T-helper 17 cell (primary cell): ENCODE results near the gene FOXD4L6. TPM values are rescaled to one million over a fixed set of nuclear protein-coding genes. Genes with fewer than 3 reads are reported as not detected.
"Not testable (repeated sequence)": the region's sequence is repeated elsewhere in the genome, so short reads cannot be mapped to it uniquely, and the experiment has no call there.

ENCODE experiments used
- ATAC-seq: fragments of 150-1000 bp; cut with Tn5 transposase; 2 replicates; pipeline ENCODE4 v1.10.0; 2021; ENCODE audit warnings: mild to moderate bottlenecking, moderate library complexity
- DNase-seq, 3 donors: peaks; one replicate each; pipeline versions ENCODE4 v3.0.0 to v3.0.0-alpha.2; 2020 to 2021
- H3K9me3 ChIP-seq: one replicate; pipeline ENCODE4 v1.7.0; 2013; ENCODE audit warnings: low read length, mild to moderate bottlenecking; ENCODE audit not compliant: control insufficient read depth, poor library complexity, severe bottlenecking
- H3K27ac Mint-ChIP-seq: one replicate; pipeline ENCODE4 v1.8.0; 2022; ENCODE audit warnings: mild to moderate bottlenecking, moderate library complexity, mixed read lengths
- H3K27me3 Mint-ChIP-seq: one replicate; pipeline ENCODE4 v1.8.0; 2022; ENCODE audit warnings: mixed read lengths
- H3K36me3 Mint-ChIP-seq: one replicate; pipeline ENCODE4 v1.8.0; 2022; ENCODE audit warnings: low read depth, mixed read lengths
- H3K4me1 Mint-ChIP-seq: one replicate; pipeline ENCODE4 v1.8.0; 2022; ENCODE audit warnings: mild to moderate bottlenecking, mixed read lengths
- H3K4me3 Mint-ChIP-seq: one replicate; pipeline ENCODE4 v1.8.0; 2022; ENCODE audit warnings: mild to moderate bottlenecking, moderate library complexity, mixed read lengths
- total RNA-seq, 4 donors: library from RNA in 2 of 4; stranded (reverse) in 2 of 4; gene quantifications; one replicate each; pipeline ENCODE4 v1.2.3 and lab custom pipeline; 2022 to 2026

The FOXD4L6 gene
- not detected for total RNA-seq
- total RNA-seq (lab: John Stamatoyannopoulos, UW), result 0 reads per million in 2 donors

DNA sequence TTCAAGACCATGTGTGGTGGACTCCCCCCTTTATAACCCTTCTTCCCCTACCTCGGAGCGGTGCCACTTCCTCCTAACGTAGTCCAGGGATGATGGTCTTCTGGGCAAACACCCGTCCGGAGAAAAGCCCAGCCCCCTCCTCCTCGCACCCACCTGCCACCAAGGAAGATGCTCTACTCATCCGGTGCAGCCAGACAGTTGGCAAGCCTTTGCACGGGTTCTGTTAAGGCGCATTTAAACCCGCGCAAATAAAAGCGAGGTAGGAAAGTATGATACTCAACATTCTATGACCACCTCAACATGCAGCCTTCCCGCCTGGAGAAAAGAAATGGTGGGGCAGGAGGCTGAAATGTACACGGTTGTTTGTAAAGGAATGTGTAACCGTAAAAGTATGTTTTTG, at the start of gene FOXD4L6:
TSS of gene FOXD4L6 (minus strand) at position 101 of the 400 bp plus-strand sequence. CDS start 298 bp downstream, outside the sequence.
- H3K27me3 Mint-ChIP-seq, H3K36me3 Mint-ChIP-seq, H3K4me3 Mint-ChIP-seq, H3K9me3 ChIP-seq, ATAC-seq, DNase-seq, H3K4me1 Mint-ChIP-seq, H3K27ac Mint-ChIP-seq: not testable (repeated sequence)

DNA sequence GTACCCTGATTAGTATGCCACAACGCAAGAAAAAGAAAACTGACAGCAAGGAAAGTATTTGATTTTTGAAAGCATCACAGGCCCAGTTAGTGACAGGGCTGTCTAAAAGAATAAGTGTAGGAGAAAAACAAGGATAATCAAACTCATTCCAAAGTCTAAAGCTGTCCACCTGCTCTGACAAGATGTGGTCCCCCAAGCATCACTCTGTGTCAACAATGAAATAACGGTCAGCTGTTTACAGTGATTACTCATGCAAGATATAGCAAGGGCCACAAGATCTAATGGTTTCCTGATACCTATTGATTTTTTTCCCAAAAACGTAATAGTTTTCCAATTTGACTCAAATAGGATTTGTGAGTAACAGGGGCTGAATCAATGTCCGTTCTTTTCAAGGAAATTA, 46.5 kb upstream of the FOXD4L6 start:
- not testable (repeated sequence) for DNase-seq, ATAC-seq, H3K27ac Mint-ChIP-seq, H3K4me3 Mint-ChIP-seq, H3K4me1 Mint-ChIP-seq, H3K27me3 Mint-ChIP-seq, H3K9me3 ChIP-seq, H3K36me3 Mint-ChIP-seq

DNA sequence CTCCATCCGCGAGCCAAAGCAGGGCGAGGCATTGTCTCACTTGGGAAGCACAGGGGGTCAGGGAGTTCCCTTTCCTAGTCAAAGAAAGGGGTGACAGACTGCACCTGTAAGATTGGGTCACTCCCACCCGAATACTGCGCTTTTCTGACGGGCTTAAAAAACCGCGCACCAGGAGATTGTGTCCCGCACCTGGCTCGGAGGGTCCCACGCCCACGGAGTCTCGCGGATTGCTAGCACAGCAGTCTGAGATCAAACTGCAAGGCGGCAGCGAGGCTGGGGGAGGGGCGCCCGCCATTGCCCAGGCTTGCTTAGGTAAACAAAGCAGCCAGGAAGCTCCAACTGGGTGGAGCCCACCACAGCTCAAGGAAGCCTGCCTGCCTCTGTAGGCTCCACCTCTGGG, 21.6 kb upstream of the FOXD4L6 start:
- not testable (repeated sequence) for H3K36me3 Mint-ChIP-seq, ATAC-seq, H3K4me1 Mint-ChIP-seq, H3K9me3 ChIP-seq, DNase-seq, H3K27me3 Mint-ChIP-seq, H3K27ac Mint-ChIP-seq, H3K4me3 Mint-ChIP-seq

DNA sequence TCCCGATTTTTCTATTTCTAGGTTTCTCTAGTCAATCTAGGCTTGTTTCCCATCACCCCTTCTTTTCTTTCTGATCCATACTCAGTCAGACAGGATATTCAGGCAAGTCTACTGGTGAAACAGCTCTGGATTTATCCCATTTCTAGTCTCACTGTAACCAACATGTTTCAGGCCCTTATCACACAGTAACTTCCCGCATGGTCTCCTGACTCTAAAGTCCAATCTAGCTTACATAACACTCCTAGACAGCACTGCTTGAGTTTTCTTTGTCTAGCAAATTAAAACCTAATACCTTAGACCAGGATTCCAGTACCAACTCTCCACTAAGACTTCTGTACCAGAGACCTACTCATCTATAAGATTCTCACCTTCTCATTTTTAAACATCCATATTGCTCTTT, 13.4 kb upstream of the FOXD4L6 start:
- not testable (repeated sequence) for H3K36me3 Mint-ChIP-seq, H3K27me3 Mint-ChIP-seq, H3K4me3 Mint-ChIP-seq, ATAC-seq, H3K27ac Mint-ChIP-seq, H3K9me3 ChIP-seq, DNase-seq, H3K4me1 Mint-ChIP-seq

DNA sequence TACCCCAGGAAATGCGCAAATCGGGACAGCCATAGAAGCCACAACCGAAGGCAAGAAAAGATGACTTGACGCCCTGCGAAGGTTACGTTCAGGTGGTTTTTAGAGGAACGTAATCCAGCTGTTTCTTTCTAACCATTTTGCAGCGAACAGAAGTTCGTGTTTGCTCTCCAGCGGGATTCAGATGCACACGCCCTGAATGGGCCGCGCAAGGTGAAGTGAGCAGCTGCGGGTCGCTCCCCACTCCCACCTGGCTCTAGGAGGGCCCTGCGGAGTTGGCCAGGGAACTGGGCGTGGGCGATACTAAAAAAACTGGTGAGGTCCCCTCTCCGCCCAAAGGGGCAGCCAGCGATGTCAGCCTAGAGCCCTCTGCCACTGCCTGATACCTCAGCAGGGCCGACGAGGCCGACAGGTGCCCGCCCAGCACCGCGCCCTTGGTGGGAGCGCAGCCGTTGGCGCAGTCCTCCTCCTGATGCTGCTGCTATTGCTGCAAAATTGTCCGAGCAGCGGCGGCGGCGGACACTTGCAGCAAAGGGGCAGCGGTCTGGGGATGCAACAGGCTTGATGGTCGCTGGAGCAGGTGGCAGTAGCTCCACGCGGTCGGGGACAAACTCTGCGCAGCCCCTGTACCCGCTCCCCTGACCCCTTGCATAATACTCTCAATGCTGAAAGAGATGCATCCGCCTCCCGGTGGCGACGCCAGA, 1.6 kb downstream of the FOXD4L6 start:
- not testable (repeated sequence) for H3K4me3 Mint-ChIP-seq, H3K27me3 Mint-ChIP-seq, ATAC-seq, DNase-seq, H3K4me1 Mint-ChIP-seq, H3K27ac Mint-ChIP-seq, H3K9me3 ChIP-seq, H3K36me3 Mint-ChIP-seq

DNA sequence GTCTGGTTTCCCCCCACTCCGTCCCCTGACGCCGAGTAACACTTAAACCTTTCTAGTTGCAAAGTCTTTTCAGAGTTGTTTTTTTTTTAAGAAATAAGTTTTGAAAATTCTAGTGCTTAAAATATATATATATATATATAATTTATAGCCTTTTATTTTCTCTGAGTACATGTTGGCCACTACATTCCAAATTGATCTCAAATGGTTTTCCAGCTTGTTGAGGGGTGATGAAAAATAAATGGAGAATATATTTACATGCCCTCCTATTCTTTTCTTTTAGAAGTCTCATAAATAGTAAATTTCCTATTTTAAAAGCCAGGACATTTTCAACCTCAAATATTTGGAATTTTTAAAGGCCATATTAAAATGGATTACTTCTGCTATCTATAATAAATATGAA, 2.5 kb downstream of the FOXD4L6 start:
- H3K36me3 Mint-ChIP-seq, H3K4me1 Mint-ChIP-seq, H3K27me3 Mint-ChIP-seq, H3K27ac Mint-ChIP-seq, DNase-seq, H3K9me3 ChIP-seq, H3K4me3 Mint-ChIP-seq, ATAC-seq: not testable (repeated sequence)

DNA sequence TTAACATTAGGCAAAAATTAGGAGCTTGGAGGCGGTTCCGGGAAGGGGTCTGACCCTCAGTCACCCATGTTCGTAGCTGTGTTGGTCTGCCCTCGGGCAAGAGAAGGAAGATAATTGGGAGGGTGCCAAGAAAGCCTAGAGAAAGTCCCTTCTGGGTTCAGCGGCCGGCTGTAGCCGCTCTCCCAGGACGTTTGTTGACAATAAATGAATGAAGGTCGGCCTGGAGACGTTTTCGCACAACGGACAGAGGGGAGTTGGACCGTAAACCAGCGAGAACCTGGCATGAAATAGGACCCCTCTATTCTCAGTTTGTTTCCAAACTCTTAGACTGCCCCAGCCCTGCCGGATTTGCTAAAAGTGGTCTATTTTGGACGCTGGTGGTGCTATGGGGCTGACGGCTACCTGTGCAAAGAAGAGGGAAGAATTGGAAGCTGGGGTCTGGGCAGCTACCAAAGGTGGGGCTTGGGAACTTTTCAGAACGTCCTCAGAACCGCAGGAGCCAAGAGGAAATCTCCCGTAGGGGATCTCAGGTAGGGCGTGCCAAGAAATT, 3.3 kb downstream of the FOXD4L6 start:
- H3K27ac Mint-ChIP-seq, H3K4me3 Mint-ChIP-seq, H3K9me3 ChIP-seq, DNase-seq, H3K4me1 Mint-ChIP-seq, ATAC-seq, H3K36me3 Mint-ChIP-seq, H3K27me3 Mint-ChIP-seq: not testable (repeated sequence)

DNA sequence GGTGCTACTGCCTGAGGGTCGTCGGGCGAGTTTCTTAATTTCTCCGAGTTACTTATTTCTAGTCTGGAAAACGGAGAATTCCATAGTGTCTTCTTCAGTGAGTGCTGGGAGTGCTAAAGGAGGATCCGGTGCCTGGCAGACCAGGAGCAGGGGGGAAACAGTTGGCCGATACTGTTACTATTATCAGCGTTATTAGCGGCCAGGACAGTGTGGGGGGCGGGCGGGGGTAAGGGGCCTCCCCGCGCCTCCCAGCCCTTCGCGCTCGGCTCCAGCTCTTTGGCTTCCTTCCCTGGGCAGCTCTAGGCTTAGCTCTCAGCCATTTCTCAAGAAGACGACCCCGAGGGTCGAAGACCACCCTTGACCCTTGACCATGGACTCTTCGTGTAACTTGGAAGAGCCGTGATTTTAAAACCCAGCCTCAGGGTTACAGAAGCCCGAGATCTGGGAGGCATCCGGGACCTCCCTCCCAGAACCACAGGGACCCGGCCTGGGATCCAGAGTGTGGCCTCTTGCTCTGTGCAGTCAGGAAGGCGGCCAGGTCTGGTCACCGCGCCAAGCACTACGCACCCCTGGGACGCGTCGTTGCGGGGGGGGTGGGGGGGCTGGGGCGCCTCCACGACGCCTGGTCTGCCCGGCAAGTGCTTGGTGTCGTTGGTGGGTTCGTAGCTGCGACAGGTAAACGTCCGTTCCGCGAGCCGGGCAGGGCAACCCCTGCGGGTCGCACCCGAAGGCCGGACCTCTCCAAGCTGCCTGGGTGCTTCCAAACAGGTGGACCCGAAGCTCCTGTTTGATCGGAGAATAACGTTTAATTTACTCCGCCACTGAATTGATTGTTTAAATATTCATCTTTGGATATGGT, 4.0 kb downstream of the FOXD4L6 start:
- not testable (repeated sequence) for H3K4me1 Mint-ChIP-seq, ATAC-seq, H3K4me3 Mint-ChIP-seq, DNase-seq, H3K27ac Mint-ChIP-seq, H3K27me3 Mint-ChIP-seq, H3K9me3 ChIP-seq, H3K36me3 Mint-ChIP-seq

DNA sequence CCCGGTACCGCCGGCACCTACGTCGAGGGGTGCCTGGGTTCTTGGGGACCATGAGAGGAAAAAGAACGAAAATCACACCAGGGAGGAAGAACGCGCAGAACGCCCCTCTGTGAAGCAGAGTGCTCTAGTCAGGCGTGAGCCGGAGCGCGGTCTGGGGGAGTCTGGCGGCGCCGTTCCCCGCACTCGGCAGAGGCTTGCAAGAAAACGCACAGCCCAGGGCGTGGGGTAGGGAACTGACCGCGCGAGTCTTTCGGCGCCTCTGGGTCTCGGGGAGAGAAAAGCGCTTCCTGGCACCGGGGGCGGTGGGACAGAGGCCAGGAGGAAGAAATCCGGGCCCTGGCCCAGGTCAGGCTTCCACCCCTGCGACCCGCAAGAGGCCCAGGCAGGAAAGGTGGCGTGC, 4.7 kb downstream of the FOXD4L6 start:
- not testable (repeated sequence) for ATAC-seq, DNase-seq, H3K36me3 Mint-ChIP-seq, H3K4me3 Mint-ChIP-seq, H3K27me3 Mint-ChIP-seq, H3K27ac Mint-ChIP-seq, H3K9me3 ChIP-seq, H3K4me1 Mint-ChIP-seq

DNA sequence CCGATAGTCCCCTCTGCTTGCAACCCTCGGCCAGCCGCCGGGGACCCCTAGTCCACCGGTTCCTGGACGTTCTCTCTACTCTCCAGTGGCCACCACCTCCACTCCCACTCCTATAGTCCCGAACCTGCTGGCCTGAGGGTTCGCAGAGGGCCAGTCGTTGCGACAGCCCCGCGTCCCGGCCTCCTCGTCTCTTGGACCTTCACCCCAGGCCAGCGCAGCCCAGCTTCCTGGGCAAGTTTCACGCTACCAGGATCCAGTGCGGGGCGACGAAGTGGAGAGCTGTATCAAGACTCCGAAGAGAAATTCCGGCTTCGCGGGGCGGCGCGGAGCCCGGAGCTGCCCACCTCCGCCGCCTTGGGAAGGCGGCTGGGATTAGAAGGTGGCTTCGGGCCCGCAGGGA, 5.1 kb downstream of the FOXD4L6 start:
- H3K4me1 Mint-ChIP-seq, H3K27ac Mint-ChIP-seq, H3K36me3 Mint-ChIP-seq, H3K27me3 Mint-ChIP-seq, ATAC-seq, DNase-seq, H3K9me3 ChIP-seq, H3K4me3 Mint-ChIP-seq: not testable (repeated sequence)

DNA sequence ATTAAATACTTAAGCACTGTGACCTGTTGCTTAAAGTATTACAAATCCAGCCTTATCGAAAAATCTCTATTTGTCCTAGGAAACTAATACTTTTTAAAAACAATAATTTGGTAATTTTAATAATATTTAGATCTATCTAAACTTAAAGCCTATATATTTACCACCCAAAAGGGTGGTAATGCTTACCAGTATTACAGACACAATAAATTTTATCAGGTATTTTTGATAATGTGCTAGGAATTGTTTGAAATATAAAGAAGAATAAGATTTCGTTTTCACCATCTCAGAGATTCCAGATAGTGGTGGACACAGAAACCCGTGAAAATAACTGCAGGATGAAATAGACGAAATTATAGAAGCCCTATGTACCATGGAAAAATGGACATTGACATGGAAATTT, 7.8 kb downstream of the FOXD4L6 start:
- H3K4me1 Mint-ChIP-seq, H3K4me3 Mint-ChIP-seq, H3K27me3 Mint-ChIP-seq, H3K36me3 Mint-ChIP-seq, H3K9me3 ChIP-seq, DNase-seq, H3K27ac Mint-ChIP-seq, ATAC-seq: not testable (repeated sequence)

DNA sequence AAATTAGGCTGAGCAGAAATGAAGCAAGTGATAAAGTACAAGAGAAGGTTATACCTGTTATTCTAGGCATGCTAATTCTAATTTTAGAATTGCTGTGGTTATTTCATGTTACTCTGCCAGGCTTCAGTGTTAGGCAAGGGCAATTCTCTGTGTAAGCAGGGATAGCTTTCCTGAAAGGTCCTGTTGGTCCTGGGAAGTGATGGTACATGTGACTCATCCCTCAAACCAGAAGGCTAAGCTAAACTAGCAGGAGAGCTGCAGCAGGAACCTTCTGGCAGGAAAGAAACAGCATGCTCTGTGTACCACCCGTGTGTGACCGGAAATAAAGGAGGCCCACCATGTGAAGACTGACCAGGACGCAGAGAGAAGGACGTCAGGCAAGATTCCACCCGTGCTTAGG, 8.8 kb downstream of the FOXD4L6 start:
- DNase-seq, H3K36me3 Mint-ChIP-seq, H3K27me3 Mint-ChIP-seq, ATAC-seq, H3K4me3 Mint-ChIP-seq, H3K27ac Mint-ChIP-seq, H3K9me3 ChIP-seq, H3K4me1 Mint-ChIP-seq: not testable (repeated sequence)

DNA sequence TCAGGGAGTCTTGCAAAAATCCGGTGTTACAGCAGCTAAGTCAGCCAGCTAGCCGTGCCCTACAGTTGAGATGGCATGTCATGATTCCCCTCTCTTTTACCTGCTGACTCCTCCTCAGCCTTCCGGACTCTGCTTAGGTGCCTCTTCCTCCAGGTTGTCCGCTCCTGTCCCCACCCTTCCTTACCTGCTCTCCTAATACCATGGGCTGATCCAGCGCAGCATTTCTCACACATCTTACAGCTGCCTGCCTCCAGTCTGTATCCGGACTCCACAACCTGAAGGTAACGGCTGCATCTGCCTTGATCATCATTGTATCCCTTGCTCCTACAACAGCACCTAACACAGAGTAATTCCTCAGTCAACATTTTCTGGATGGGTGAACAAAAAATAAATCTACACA, 9.2 kb downstream of the FOXD4L6 start:
- not testable (repeated sequence) for H3K27ac Mint-ChIP-seq, H3K9me3 ChIP-seq, DNase-seq, H3K27me3 Mint-ChIP-seq, H3K36me3 Mint-ChIP-seq, ATAC-seq, H3K4me1 Mint-ChIP-seq, H3K4me3 Mint-ChIP-seq
